Measurements from ENCODE around the gene SMTNL2. TPM values are rescaled to one million over a fixed set of nuclear protein-coding genes. Genes with fewer than 3 reads are reported as not detected.

Gene SMTNL2
- total RNA-seq, 4 donors from 2014 or later: 3.0 to 7.2 (median 4.7) TPM

GRCh38 chr17:4548721-4549531, 35.4 kb upstream of the SMTNL2 start:
- H3K4me3 ChIP-seq: no peak overlapping the region
- DNase-seq (ENCODE audit: extremely low spot score): no peak
- intact Hi-C loops (cut with DNase I): no loop called here
- peaks cover 68 to 100% (median 100%) of the 10 kb centered on the region in 4 donors for H3K36me3 ChIP-seq
- no peaks in the 10 kb centered on the region for H3K27me3 ChIP-seq
- 89% methylated on average over 17 of the region's 24 CpGs for WGBS
- TF ChIP-seq CTCF (IDR thresholded peaks at IDR 0.05) (no peak), POLR2A (IDR thresholded peaks at IDR 0.05; ENCODE audit: low read depth) (no peak), POLR2AphosphoS5 (IDR thresholded peaks at IDR 0.05) (no peak), EP300 (IDR thresholded peaks at IDR 0.05) (no peak)
- no peaks in the 10 kb centered on the region for H3K9me3 ChIP-seq
- H3K4me1 ChIP-seq: peaks cover 2 to 5% (median 4%) of the 10 kb centered on the region in 4 donors
- H3K27ac ChIP-seq (replicated peaks in 1 of 4): no peak overlapping the region

- no peak for TF ChIP-seq CTCF (IDR thresholded peaks at IDR 0.05)
- no peak for TF ChIP-seq EP300 (IDR thresholded peaks at IDR 0.05)
- TF ChIP-seq POLR2A (IDR thresholded peaks at IDR 0.05; ENCODE audit: low read depth): no peak
- TF ChIP-seq POLR2AphosphoS5 (IDR thresholded peaks at IDR 0.05): no peak
- 94% methylated on average over 24 of the region's 25 CpGs for WGBS
- Histone ChIP-seq H3K4me3 (no peak overlapping the region), H3K27ac (replicated peaks in 1 of 4) (no peak overlapping the region), H3K27me3 (no peaks in the 10 kb centered on the region), H3K4me1 (peaks cover 12 to 15% (median 15%) of the 10 kb centered on the region in 4 donors), H3K36me3 (peaks cover 58 to 93% (median 90%) of the 10 kb centered on the region in 4 donors), H3K9me3 (no peaks in the 10 kb centered on the region)
- intact Hi-C loops (cut with DNase I): loop anchor here (10.0 kb wide), 1 partner anchor 125 kb away; no protein-coding TSS in a partner anchor
- DNase-seq (ENCODE audit: extremely low spot score): no peak
Observed at GRCh38 chr17:4549781-4550533, 34.4 kb upstream of the SMTNL2 start.

- H3K9me3 ChIP-seq: no peaks in the 10 kb centered on the region
- H3K4me3 ChIP-seq: no peak overlapping the region
- TF ChIP-seq EP300 (IDR thresholded peaks at IDR 0.05) (no peak), POLR2A (IDR thresholded peaks at IDR 0.05; ENCODE audit: low read depth) (no peak), CTCF (IDR thresholded peaks at IDR 0.05) (no peak), POLR2AphosphoS5 (IDR thresholded peaks at IDR 0.05) (no peak)
- H3K4me1 ChIP-seq: peaks cover 13 to 16% (median 16%) of the 10 kb centered on the region in 4 donors
- DNase-seq (ENCODE audit: extremely low spot score): no peak
- no peak overlapping the region for H3K27ac ChIP-seq (replicated peaks in 1 of 4)
- intact Hi-C loops (cut with DNase I): loop anchor here (10.0 kb wide), 1 partner anchor 126 kb away; no protein-coding TSS in a partner anchor
- H3K36me3 ChIP-seq: peaks cover 55 to 86% (median 83%) of the 10 kb centered on the region in 4 donors
- no peaks in the 10 kb centered on the region for H3K27me3 ChIP-seq
- WGBS: 91% methylated on average over 15 of the region's 16 CpGs
Observed at GRCh38 chr17:4550534-4551039, 33.7 kb upstream of the SMTNL2 start.

GRCh38 chr17:4551141-4551540, 33.2 kb upstream of the SMTNL2 start:
- Histone ChIP-seq H3K36me3 (peaks cover 55 to 81% (median 78%) of the 10 kb centered on the region in 4 donors), H3K27me3 (no peaks in the 10 kb centered on the region), H3K27ac (replicated peaks in 1 of 4) (no peak overlapping the region), H3K4me3 (no peak overlapping the region), H3K9me3 (no peaks in the 10 kb centered on the region), H3K4me1 (peaks cover 18 to 21% (median 21%) of the 10 kb centered on the region in 4 donors)
- TF ChIP-seq CTCF (IDR thresholded peaks at IDR 0.05) (no peak), POLR2A (IDR thresholded peaks at IDR 0.05; ENCODE audit: low read depth) (no peak), POLR2AphosphoS5 (IDR thresholded peaks at IDR 0.05) (no peak), EP300 (IDR thresholded peaks at IDR 0.05) (no peak)
- intact Hi-C loops (cut with DNase I): loop anchor here (10.0 kb wide), 1 partner anchor 126 kb away; no protein-coding TSS in a partner anchor
- DNase-seq (ENCODE audit: extremely low spot score): no peak
- 86% methylated on average over 6 of the region's 8 CpGs for WGBS
